GM10266 (cell line): Measurements from ENCODE around the gene PPP2R3A.

Source experiments
- DNase-seq: peaks from one replicate; pipeline ENCODE4 v3.0.0; 2012; ENCODE audit errors: extremely low spot score
- TF ChIP-seq, protein P1 (sequence below): IDR thresholded peaks from 2 replicates; pipeline ENCODE4 v1.5.1; 2012; ENCODE audit warnings: mild to moderate bottlenecking, low read depth; ENCODE audit not compliant: control insufficient read depth, insufficient read depth; ENCODE audit errors: missing control alignments

The PPP2R3A gene

DNA sequence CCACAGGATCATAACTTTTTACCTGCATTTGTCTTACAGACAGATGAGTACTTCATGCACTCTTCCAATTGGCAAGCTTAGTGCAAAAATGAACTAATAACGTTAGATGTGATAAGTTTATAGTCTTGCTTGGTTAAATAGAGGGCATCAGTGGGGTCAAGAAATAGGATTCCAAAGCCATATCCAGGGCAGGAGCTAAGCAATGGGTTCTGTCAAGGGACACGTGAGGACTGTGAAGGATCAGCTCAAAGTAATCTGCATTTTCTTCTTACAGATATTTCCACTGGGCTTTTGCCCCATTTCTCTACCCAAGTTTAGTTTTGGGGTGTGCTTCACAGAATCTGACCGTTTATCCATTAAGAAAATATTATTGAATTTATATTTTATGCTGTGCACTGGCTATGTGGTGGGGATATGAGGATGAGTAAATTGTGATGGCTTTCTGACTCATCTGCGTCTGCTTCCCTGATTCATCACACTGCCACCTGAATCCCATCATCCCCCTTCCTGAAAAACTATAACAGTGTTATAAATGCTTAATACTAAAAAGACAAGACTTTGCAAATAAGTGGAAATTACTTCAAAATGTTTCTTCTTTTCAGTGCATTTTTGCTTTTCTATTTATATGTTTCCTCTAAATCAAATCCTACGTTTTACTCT, 17.5 kb downstream of the PPP2R3A start:
- DNase-seq = no peak
- TF ChIP-seq, protein P1, sequence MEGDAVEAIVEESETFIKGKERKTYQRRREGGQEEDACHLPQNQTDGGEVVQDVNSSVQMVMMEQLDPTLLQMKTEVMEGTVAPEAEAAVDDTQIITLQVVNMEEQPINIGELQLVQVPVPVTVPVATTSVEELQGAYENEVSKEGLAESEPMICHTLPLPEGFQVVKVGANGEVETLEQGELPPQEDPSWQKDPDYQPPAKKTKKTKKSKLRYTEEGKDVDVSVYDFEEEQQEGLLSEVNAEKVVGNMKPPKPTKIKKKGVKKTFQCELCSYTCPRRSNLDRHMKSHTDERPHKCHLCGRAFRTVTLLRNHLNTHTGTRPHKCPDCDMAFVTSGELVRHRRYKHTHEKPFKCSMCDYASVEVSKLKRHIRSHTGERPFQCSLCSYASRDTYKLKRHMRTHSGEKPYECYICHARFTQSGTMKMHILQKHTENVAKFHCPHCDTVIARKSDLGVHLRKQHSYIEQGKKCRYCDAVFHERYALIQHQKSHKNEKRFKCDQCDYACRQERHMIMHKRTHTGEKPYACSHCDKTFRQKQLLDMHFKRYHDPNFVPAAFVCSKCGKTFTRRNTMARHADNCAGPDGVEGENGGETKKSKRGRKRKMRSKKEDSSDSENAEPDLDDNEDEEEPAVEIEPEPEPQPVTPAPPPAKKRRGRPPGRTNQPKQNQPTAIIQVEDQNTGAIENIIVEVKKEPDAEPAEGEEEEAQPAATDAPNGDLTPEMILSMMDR = no peak

DNA sequence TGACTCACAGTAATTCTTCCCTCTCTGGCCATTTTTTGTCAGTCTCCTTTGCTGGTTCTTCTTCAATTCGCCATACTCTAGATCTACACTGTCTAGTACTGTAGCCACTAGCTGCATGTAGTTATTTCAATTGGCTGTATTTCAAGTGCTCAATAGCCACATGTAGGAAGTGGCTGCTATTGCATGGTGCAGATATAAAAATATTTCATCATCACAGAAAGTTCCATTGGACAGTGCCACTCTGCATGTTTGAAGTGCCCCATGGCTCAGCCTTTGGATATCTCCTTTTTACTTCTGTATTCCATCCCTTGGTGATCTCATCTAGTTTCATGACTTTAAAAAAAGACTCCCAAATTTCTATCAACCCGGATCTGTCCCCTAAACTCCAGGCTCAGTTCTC, 22.1 kb downstream of the PPP2R3A start:
- DNase-seq = no peak
- TF ChIP-seq, protein P1 = no peak

DNA sequence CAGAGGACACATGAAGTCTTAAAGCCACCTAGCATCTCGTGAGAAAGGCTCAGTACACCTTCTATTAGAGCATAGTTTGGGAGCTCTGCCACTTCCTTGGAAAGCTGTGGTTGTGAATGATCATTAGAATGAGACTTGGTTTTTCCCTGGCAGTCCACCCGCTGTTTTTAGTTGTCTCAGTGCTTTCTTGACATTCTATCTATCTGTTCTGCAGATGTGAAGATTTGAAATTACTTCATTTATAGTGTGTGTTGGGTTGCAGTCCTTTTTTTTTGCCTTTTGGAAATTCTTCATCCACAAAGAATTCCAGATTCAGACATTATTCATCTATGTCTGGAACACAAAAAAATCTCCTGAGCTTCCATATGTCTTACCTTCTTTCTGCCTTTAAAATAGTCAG, 23.7 kb downstream of the PPP2R3A start:
- no peak for DNase-seq
- TF ChIP-seq, protein P1 = no peak

DNA sequence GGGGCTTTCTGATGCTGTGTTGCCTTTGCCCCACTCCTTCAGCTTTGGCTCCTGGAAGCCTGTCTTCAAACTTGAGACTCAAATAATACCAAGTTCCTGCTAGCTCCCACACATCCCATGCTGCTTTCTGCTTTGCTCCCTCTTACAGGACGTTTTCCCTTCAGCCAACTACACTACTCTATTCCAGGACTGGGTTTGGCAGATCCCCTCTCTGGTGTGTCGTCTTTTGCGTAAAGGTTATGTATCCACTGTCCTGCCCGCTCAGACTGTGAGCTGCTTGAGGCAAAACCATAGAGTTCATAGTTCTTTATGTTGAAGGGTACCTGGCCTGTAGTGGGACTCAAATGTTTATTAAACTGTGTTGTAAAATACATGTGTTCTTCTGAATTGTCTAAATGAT, 25.4 kb downstream of the PPP2R3A start:
- TF ChIP-seq, protein P1 = no peak

DNA sequence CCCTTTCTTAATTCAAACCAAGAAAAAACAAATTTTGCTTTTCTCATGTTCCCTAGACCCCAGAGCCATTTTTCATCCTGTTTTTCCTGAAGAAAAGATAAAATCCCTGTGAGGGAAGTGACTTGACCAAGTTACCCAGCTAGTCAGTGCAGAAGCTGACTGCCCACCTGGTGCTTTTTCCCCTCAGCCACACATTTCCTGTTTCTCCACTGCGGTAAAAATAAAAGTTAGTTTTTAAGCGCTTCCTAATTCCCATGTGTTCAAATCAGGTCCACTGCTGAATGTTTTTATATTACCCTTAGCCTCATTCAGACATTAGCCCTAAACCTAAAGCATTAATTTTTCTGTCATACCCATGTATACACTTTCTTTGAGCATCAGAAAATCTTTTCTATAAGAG, 26.1 kb downstream of the PPP2R3A start:
- no peak for DNase-seq
- TF ChIP-seq, protein P1 = no peak

More for the DNA sequence above, 25.4 kb downstream of the PPP2R3A start:
- no peak for DNase-seq

DNA sequence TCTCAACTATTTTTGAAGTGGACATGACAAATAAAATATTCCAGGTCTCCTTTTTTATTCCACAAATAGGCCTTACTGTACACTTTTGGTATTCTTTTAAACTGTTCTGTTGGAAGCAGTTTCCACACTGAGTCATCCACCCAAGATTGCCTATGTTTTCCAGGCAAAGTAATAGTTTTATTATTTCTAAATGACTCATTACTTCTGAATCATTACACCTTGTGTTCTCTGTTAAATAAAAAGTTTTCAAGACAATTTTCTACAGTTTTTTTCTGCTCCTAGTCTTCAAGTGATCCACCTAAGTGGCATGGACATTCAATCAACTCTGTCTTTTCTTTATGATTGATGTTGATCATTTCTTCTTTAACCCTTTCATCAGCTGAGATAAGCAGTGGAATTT, 26.5 kb downstream of the PPP2R3A start:
- DNase-seq = no peak

DNA sequence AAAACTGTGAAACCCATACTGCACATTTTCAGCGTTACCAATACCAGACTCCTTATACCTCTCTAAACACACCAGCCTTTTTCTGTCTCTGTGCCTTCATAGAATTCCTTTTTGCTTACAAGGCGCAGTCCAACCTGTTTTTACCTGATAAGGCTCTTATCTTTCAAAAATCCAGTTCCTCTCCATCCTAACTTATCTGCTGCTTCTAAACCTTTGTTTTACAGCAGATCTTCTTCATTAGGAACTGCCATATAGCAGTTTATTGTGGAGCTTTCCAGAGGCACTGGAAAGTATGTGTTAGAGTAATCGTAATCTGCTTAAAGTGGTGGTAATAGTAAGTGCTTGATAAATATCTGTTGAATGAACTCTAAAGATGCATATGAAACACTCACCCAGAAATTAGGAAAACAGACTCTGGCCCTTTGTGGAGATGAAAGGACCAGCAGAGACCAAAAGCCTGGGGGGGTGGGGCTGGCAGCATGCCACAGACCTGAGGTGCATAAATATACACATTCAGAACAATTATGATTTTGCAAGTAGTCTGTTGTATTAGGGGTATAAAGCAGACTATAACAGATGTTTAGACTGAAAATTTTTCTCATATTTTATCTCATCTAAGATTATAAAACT, 29.3 kb downstream of the PPP2R3A start:
- no peak for DNase-seq
- TF ChIP-seq, protein P1 = no peak

More for the DNA sequence above, 26.5 kb downstream of the PPP2R3A start:
- TF ChIP-seq, protein P1 = no peak
